DMS153 treated with DMSO at 0.1 percent for 48 hours (cell line): ENCODE data around the gene SBSN.
A peak's percentile ranks its signal among the peaks of the same experiment; 100 is the strongest.

Experiments
- DNase-seq: peaks from one replicate; lab custom pipeline; 2025; ENCODE audit not compliant: unreplicated experiment; lab: John Stamatoyannopoulos, UW

Gene SBSN

DNA sequence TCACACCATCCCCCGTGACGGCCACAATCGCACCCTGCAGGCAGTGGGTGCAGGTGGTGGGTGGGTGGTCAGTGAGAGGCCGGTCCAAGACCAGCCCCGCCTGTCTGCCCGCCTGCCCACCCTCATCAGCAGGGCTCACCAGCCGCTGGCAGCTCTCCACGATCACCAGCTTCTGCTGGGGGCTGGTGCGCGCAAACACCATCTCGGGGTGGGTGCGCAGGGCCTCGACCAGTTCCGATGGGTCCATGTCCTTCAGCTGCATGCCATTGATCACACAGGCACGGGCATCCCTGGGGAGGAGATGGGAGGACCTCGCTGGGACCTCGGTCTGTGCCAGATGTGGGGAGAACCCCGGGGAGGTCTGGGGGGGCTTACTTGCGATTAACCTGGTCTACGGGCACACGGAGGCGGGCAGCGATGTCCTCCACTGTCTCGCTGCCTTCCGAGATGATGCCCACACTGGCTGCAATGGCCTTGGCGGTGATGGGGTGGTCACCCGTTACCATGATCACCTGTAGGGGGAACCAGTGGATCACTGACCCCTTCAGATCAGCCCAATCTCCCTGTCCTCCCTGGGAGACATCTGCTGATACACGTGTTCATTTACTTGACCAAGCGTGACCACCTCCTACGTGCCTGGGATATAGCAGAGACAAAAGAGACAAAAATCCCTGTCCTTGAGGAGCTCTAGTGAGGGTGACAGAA lies 27.3 kb upstream of the SBSN start:
- no peak for DNase-seq

DNA sequence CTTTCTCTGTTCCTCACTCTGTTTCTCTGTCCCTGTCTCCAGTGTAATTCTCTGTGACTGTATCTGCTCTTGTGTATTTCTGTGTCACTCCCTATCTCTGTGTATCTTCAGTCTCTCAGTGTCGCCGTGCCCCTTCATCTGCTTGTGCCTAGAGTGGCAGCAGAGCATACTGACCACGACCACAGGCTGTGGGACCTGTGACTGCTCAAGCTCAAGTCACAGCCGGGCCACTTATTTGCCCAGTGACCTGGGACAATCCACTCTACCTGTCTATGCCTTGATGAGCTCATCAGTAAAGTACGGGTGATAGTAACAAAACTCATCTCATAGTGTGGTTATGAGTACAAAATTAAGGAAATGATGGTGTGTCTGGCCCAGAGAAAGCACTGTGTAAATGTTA lies 26.0 kb upstream of the SBSN start:
- no peak for DNase-seq

DNA sequence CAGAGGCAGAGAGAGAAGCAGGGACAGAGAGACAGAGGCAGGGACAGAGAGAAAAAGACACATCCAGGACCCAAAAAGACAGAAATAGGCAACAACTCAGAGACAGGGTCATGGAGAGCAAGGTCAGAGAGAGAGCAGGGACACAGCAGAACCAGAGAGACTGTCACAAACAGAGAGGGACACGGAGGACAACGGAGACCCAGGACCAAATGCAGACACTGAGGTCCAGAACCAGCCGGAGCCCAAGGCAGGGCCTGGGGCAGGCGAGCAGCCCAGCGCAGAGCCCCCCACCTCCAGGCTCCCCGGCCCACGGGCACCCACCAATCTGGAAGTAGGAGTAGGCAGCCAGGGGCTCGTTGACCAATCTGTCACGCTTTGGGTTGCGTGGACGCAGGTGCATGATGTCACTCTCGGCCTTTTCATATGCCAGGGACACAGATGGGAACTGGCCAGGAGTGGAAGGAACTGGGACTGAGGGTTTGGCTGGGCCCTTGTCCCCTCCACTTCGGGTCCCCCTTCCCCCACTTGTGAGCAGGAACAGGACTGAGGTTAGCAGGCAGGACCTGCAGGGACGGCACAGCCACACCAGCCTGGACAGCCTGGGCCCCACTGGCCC lies 25.4 kb upstream of the SBSN start:
- no peak for DNase-seq

GRCh38 chr19:35552534-35553384 lies 24.6 kb upstream of the SBSN start:
- no peak for DNase-seq

- no peak for DNase-seq
Measured at GRCh38 chr19:35551091-35551810, 23.1 kb upstream of the SBSN start.

GRCh38 chr19:35549879-35550523 lies 21.9 kb upstream of the SBSN start:
- DNase-seq, result no peak

DNA sequence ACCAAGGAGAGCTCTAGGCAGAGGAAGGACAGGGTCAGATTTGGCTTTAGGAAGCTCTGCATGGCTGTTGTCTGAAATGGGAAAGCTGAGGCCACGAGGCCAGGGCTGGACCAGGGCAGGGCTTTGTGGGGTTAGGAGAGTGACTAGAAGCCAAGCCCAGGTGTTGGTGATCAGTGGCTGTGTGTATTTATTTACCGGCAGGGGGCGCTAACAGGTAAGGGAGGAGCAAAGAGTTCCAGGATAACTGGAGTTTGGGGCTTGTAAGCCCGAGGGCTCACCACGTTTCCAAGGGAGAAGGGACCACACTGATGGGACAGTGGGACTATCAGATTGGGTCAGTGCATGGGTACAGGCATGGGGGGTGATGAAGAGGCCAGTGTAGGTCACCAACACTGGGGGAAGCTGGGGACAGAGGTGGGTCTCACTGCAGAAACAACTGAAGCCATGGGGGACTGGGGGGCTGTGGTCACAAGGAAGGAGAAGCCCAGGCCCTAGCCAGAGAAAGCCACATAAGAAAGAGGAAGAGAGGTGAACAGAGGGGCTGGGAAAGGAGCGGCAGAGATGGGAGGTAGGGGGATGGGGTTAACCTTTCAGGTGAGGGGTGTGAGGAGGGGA lies 21.2 kb upstream of the SBSN start:
- DNase-seq, result peak; percentile 55

- DNase-seq, result no peak
Measured at GRCh38 chr19:35546532-35546931, 18.4 kb upstream of the SBSN start.

GRCh38 chr19:35545855-35546381 lies 17.8 kb upstream of the SBSN start:
- DNase-seq, result no peak

- DNase-seq, result peak; percentile 84
Measured at GRCh38 chr19:35545001-35545854, 17.1 kb upstream of the SBSN start, which contains the start of gene TMEM147. Gene TMEM147, plus strand, starts transcription at chr19:35545626. Its CDS starts 114 bp downstream, at chr19:35545740.

GRCh38 chr19:35544110-35544802 lies 16.1 kb upstream of the SBSN start:
- no peak for DNase-seq

GRCh38 chr19:35543280-35544109 lies 15.4 kb upstream of the SBSN start:
- DNase-seq, result no peak

DNA sequence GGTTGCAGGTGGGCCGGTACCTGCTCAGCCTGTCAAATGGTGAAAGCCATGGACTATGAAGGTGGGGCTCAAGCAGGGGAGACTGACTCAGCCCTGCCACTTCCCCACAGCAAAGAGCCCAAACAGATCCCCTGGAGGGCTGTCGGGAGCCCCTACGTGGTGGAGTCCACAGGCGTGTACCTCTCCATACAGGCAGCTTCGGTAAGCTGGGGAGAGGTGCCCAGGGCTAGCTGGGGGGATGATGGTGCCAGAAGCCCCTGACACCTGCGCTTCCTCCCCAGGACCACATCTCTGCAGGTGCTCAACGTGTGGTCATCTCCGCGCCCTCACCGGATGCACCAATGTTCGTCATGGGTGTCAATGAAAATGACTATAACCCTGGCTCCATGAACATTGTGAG lies 14.1 kb upstream of the SBSN start:
- no peak for DNase-seq

DNA sequence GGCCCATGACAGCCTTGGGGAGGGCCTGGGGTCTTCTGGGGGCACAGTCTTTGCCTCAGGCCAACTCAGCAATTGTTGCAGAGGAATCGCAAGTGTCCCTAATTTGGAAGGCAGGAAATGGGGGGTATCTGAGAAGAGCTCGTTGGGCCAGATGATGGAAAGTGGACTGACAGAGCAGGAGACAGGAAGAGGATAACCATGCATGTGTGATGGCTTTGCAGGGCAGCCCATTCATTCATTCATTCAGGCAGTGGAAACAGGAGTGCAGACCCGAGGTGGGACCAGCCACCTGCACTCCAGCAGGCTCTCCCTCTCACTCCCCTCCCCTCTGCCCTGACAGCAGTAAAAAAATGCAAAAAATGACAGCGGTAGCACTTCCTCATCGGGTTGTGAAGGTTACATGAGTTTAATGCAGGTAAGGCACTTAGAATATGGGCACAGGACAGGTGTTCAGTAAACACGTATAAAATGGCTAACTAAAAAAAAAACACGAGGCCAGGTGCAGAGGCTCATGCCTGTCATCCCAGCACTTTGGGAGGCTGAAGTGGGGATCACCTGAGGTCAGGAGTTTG lies 12.3 kb upstream of the SBSN start:
- DNase-seq, result no peak

DNA sequence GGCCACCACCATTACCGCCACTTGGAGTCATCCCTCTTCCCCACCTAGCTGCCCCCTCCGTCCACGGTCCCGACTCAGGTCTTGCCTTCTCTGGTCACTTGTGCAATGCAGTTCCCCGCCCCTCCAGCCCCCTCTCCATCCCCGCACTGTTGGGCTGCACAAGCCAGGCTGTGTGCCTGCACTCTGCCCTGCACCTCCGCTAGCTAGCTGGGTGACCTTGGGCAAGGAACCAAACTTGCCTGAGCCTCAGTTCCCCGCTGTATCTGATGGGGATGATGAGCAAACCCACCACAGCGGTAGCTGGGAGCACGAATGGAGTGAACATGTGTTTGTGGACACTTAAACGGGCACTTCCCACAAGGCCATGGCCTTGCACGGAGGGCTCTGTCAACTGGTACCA lies 11.7 kb upstream of the SBSN start:
- DNase-seq, result no peak

DNA sequence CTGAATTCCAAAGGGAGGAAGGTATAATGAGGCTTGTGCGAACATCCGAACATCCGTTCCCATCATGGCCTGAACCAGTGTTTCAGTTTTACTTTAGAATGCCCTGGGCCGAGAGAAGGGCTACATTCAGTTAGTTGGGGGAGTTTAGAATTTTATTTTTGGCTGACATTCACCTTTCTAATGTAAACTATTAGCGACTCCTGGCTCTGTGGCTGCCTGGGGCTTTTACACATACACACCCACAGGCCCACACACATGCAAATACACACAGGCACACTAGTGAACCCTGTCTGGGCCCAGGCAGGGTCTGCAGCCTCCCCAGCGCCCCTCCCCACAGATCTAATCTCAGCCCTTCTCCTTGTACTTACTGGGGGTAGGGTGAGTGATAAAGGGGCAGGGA lies 11.2 kb upstream of the SBSN start:
- DNase-seq, result no peak

GRCh38 chr19:35534803-35535480 lies 6.8 kb upstream of the SBSN start:
- DNase-seq, result no peak
